Measurements from ENCODE around the gene LRMDA.
"Not testable (repeated sequence)": the region's sequence is repeated elsewhere in the genome, so short reads cannot be mapped to it uniquely, and the experiment has no call there.

LRMDA gene

GRCh38 chr10:76522547-76522946, 1091.1 kb downstream of the LRMDA start:
- no peaks in the 10 kb centered on the region for H3K36me3 ChIP-seq (ENCODE audit: insufficient read depth, low read length)
- H3K27ac ChIP-seq (ENCODE audit: low read depth, low read length) = no peak overlapping the region
- no peaks in the 10 kb centered on the region for H3K79me2 ChIP-seq (ENCODE audit: control insufficient read depth, insufficient read depth, low read length, unreplicated experiment)
- no peaks in the 10 kb centered on the region for H3K27me3 ChIP-seq (ENCODE audit: insufficient read depth, low read length)
- no peaks in the 10 kb centered on the region for H3K4me1 ChIP-seq (ENCODE audit: control insufficient read depth, insufficient read depth, low read length, unreplicated experiment)
- no peak overlapping the region for H2AFZ ChIP-seq (ENCODE audit: low read length, unreplicated experiment)
- H3K4me3 ChIP-seq (ENCODE audit: low read depth, low read length) = no peak overlapping the region

DNA sequence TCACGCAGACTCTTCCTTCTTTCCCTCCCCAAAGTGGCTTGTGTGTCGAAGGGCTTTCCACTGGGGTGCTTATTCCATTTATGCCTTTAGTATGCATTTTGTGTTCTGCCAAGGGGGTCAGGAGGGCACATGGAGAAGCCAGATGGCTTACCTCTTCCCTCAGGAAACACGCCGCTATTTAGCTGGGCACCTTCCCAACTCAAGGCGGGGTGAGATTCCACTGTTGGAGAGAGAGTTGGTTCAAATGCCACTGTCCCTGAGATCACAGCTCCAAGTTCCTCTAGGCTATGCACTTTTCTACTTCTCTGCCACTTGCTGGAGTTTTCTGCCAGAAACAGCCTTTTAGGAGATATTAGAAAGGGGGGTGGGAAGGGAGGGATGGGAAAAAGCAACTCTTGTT, 1091.8 kb downstream of the LRMDA start:
- Histone ChIP-seq H3K4me1 (ENCODE audit: control insufficient read depth, insufficient read depth, low read length, unreplicated experiment) (no peaks in the 10 kb centered on the region), H3K27me3 (ENCODE audit: insufficient read depth, low read length) (no peaks in the 10 kb centered on the region)

GRCh38 chr10:76523791-76524351, 1092.4 kb downstream of the LRMDA start:
- Histone ChIP-seq H2AFZ (ENCODE audit: low read length, unreplicated experiment) (no peak overlapping the region), H3K79me2 (ENCODE audit: control insufficient read depth, insufficient read depth, low read length, unreplicated experiment) (no peaks in the 10 kb centered on the region), H3K27me3 (ENCODE audit: insufficient read depth, low read length) (no peaks in the 10 kb centered on the region), H3K36me3 (ENCODE audit: insufficient read depth, low read length) (no peaks in the 10 kb centered on the region), H3K4me3 (ENCODE audit: low read depth, low read length) (no peak overlapping the region), H3K4me1 (ENCODE audit: control insufficient read depth, insufficient read depth, low read length, unreplicated experiment) (no peaks in the 10 kb centered on the region), H3K27ac (ENCODE audit: low read depth, low read length) (no peak overlapping the region)

More for the DNA sequence above, 1091.8 kb downstream of the LRMDA start:
- no peaks in the 10 kb centered on the region for H3K79me2 ChIP-seq (ENCODE audit: control insufficient read depth, insufficient read depth, low read length, unreplicated experiment)
- H3K36me3 ChIP-seq (ENCODE audit: insufficient read depth, low read length) = no peaks in the 10 kb centered on the region
- H2AFZ ChIP-seq (ENCODE audit: low read length, unreplicated experiment) = no peak overlapping the region
- H3K27ac ChIP-seq (ENCODE audit: low read depth, low read length) = no peak overlapping the region
- no peak overlapping the region for H3K4me3 ChIP-seq (ENCODE audit: low read depth, low read length)

GRCh38 chr10:76526833-76527232, 1095.4 kb downstream of the LRMDA start:
- H2AFZ ChIP-seq (ENCODE audit: low read length, unreplicated experiment); H3K27me3 ChIP-seq (ENCODE audit: insufficient read depth, low read length); H3K4me1 ChIP-seq (ENCODE audit: control insufficient read depth, insufficient read depth, low read length, unreplicated experiment); H3K4me3 ChIP-seq (ENCODE audit: low read depth, low read length); H3K36me3 ChIP-seq (ENCODE audit: insufficient read depth, low read length); H3K79me2 ChIP-seq (ENCODE audit: control insufficient read depth, insufficient read depth, low read length, unreplicated experiment); H3K27ac ChIP-seq (ENCODE audit: low read depth, low read length): not testable (repeated sequence)

- no peaks in the 10 kb centered on the region for H3K79me2 ChIP-seq (ENCODE audit: control insufficient read depth, insufficient read depth, low read length, unreplicated experiment)
- H3K27ac ChIP-seq (ENCODE audit: low read depth, low read length) = no peak overlapping the region
- H3K4me3 ChIP-seq (ENCODE audit: low read depth, low read length) = no peak overlapping the region
- peaks cover 16% of the 10 kb centered on the region for H3K4me1 ChIP-seq (ENCODE audit: control insufficient read depth, insufficient read depth, low read length, unreplicated experiment)
- H3K27me3 ChIP-seq (ENCODE audit: insufficient read depth, low read length) = no peaks in the 10 kb centered on the region
- no peak overlapping the region for H2AFZ ChIP-seq (ENCODE audit: low read length, unreplicated experiment)
- H3K36me3 ChIP-seq (ENCODE audit: insufficient read depth, low read length) = no peaks in the 10 kb centered on the region
Observed at GRCh38 chr10:76540331-76540730, 1108.9 kb downstream of the LRMDA start.

DNA sequence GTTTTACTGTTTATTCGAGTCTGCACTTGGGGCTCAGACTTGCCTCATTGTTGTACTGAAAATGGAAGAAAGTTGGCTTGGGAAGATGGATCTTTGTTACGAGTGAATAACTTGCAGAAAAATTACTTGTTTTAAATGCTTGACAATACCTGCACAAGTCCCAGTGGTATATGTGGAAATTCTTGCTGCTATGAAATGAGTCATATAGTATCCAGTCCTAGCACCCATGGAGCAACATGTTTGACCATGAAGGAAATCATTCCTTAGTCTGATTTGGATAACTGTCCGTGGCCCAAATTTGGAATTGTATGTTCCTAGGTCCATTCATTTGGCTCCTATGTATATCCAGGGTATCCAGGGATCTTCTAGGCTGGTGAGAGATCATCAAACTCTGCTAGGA, 1109.4 kb downstream of the LRMDA start:
- no peaks in the 10 kb centered on the region for H3K79me2 ChIP-seq (ENCODE audit: control insufficient read depth, insufficient read depth, low read length, unreplicated experiment)
- no peak overlapping the region for H3K27ac ChIP-seq (ENCODE audit: low read depth, low read length)
- peaks cover 16% of the 10 kb centered on the region for H3K4me1 ChIP-seq (ENCODE audit: control insufficient read depth, insufficient read depth, low read length, unreplicated experiment)
- H2AFZ ChIP-seq (ENCODE audit: low read length, unreplicated experiment) = no peak overlapping the region
- no peak overlapping the region for H3K4me3 ChIP-seq (ENCODE audit: low read depth, low read length)
- H3K36me3 ChIP-seq (ENCODE audit: insufficient read depth, low read length) = no peaks in the 10 kb centered on the region
- no peaks in the 10 kb centered on the region for H3K27me3 ChIP-seq (ENCODE audit: insufficient read depth, low read length)

- Histone ChIP-seq H3K79me2 (ENCODE audit: control insufficient read depth, insufficient read depth, low read length, unreplicated experiment) (no peaks in the 10 kb centered on the region), H3K36me3 (ENCODE audit: insufficient read depth, low read length) (no peaks in the 10 kb centered on the region), H3K4me3 (ENCODE audit: low read depth, low read length) (no peak overlapping the region), H3K4me1 (ENCODE audit: control insufficient read depth, insufficient read depth, low read length, unreplicated experiment) (peaks cover 16% of the 10 kb centered on the region), H3K27me3 (ENCODE audit: insufficient read depth, low read length) (no peaks in the 10 kb centered on the region), H2AFZ (ENCODE audit: low read length, unreplicated experiment) (no peak overlapping the region), H3K27ac (ENCODE audit: low read depth, low read length) (no peak overlapping the region)
Observed at GRCh38 chr10:76541852-76542251, 1110.4 kb downstream of the LRMDA start.

- no peaks in the 10 kb centered on the region for H3K36me3 ChIP-seq (ENCODE audit: insufficient read depth, low read length)
- no peaks in the 10 kb centered on the region for H3K27me3 ChIP-seq (ENCODE audit: insufficient read depth, low read length)
- H3K27ac ChIP-seq (ENCODE audit: low read depth, low read length) = no peak overlapping the region
- H3K4me3 ChIP-seq (ENCODE audit: low read depth, low read length) = no peak overlapping the region
- no peaks in the 10 kb centered on the region for H3K79me2 ChIP-seq (ENCODE audit: control insufficient read depth, insufficient read depth, low read length, unreplicated experiment)
- H3K4me1 ChIP-seq (ENCODE audit: control insufficient read depth, insufficient read depth, low read length, unreplicated experiment) = peaks cover 16% of the 10 kb centered on the region
- no peak overlapping the region for H2AFZ ChIP-seq (ENCODE audit: low read length, unreplicated experiment)
Observed at GRCh38 chr10:76542307-76542930, 1111.0 kb downstream of the LRMDA start.

- Histone ChIP-seq H3K27ac (ENCODE audit: low read depth, low read length) (no peak overlapping the region), H3K27me3 (ENCODE audit: insufficient read depth, low read length) (no peaks in the 10 kb centered on the region), H3K36me3 (ENCODE audit: insufficient read depth, low read length) (no peaks in the 10 kb centered on the region), H3K4me3 (ENCODE audit: low read depth, low read length) (no peak overlapping the region), H3K79me2 (ENCODE audit: control insufficient read depth, insufficient read depth, low read length, unreplicated experiment) (no peaks in the 10 kb centered on the region), H2AFZ (ENCODE audit: low read length, unreplicated experiment) (peak overlapping the region; percentile 23), H3K4me1 (ENCODE audit: control insufficient read depth, insufficient read depth, low read length, unreplicated experiment) (peaks cover 16% of the 10 kb centered on the region)
Observed at GRCh38 chr10:76543655-76544054, 1112.2 kb downstream of the LRMDA start.

DNA sequence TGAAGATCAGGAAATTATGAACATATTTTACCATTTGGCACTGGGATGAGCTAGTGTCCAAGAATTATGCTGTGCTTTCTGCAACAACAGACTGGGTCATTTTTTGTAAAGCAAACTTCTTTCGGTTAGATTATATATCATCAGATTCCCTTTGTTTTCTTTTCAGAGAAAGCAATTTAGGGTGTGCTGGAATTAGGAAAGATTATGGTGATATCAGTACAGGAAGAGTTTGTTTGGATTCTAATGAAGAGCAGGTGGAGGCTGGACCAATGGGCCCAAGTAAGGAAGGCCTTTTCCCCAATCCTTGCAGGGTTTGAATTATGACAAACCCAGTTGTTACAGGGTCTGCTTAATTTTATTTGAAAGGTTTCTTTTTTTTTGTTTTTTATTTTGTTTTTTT, 1113.4 kb downstream of the LRMDA start:
- H3K4me3 ChIP-seq (ENCODE audit: low read depth, low read length) = no peak overlapping the region
- no peak overlapping the region for H2AFZ ChIP-seq (ENCODE audit: low read length, unreplicated experiment)
- H3K27me3 ChIP-seq (ENCODE audit: insufficient read depth, low read length) = no peaks in the 10 kb centered on the region
- no peaks in the 10 kb centered on the region for H3K79me2 ChIP-seq (ENCODE audit: control insufficient read depth, insufficient read depth, low read length, unreplicated experiment)
- H3K4me1 ChIP-seq (ENCODE audit: control insufficient read depth, insufficient read depth, low read length, unreplicated experiment) = peaks cover 16% of the 10 kb centered on the region
- no peak overlapping the region for H3K27ac ChIP-seq (ENCODE audit: low read depth, low read length)
- no peaks in the 10 kb centered on the region for H3K36me3 ChIP-seq (ENCODE audit: insufficient read depth, low read length)

GRCh38 chr10:76546411-76546810, 1115.0 kb downstream of the LRMDA start:
- H3K4me3 ChIP-seq (ENCODE audit: low read depth, low read length) = no peak overlapping the region
- no peaks in the 10 kb centered on the region for H3K36me3 ChIP-seq (ENCODE audit: insufficient read depth, low read length)
- peaks cover 16% of the 10 kb centered on the region for H3K4me1 ChIP-seq (ENCODE audit: control insufficient read depth, insufficient read depth, low read length, unreplicated experiment)
- H3K79me2 ChIP-seq (ENCODE audit: control insufficient read depth, insufficient read depth, low read length, unreplicated experiment) = no peaks in the 10 kb centered on the region
- no peak overlapping the region for H2AFZ ChIP-seq (ENCODE audit: low read length, unreplicated experiment)
- H3K27ac ChIP-seq (ENCODE audit: low read depth, low read length) = no peak overlapping the region
- no peaks in the 10 kb centered on the region for H3K27me3 ChIP-seq (ENCODE audit: insufficient read depth, low read length)

Data from ACC112 (cell line).